Osteoblast (primary cell): Measurements from ENCODE around the gene DAZ1. TPM values are rescaled to one million over a fixed set of nuclear protein-coding genes. Genes with fewer than 3 reads are reported as not detected.
"Not testable (repeated sequence)": the region's sequence is repeated elsewhere in the genome, so short reads cannot be mapped to it uniquely, and the experiment has no call there.

ENCODE experiments used
- DNase-seq: peaks from one replicate; pipeline ENCODE4 v3.0.0; 2011; ENCODE audit warnings: low spot score, mixed read lengths; ENCODE audit not compliant: insufficient read length; ENCODE audit errors: missing footprints
- H2AFZ ChIP-seq: 2 replicates; pipeline ENCODE4 v1.6.0; 2011; ENCODE audit warnings: mild to moderate bottlenecking, low read length
- H3K27ac ChIP-seq: 2 replicates; pipeline ENCODE4 v1.5.1; 2011; ENCODE audit warnings: mild to moderate bottlenecking, low read depth, low read length, moderate library complexity
- H3K27me3 ChIP-seq: 2 replicates; pipeline ENCODE4 v1.6.0; 2012; ENCODE audit warnings: mild to moderate bottlenecking, control low read depth, inconsistent platforms, low read length, moderate library complexity; ENCODE audit not compliant: insufficient read depth
- H3K36me3 ChIP-seq: 2 replicates; pipeline ENCODE4 v1.5.1; 2011; ENCODE audit warnings: mild to moderate bottlenecking, low read length, control low read depth, moderate library complexity; ENCODE audit not compliant: insufficient read depth
- H3K4me1 ChIP-seq: 2 replicates; pipeline ENCODE4 v1.5.1; 2011; ENCODE audit warnings: mild to moderate bottlenecking, low read length, control low read depth, moderate library complexity; ENCODE audit not compliant: insufficient read depth
- H3K4me2 ChIP-seq: 2 replicates; pipeline ENCODE4 v1.6.0; 2011; ENCODE audit warnings: mild to moderate bottlenecking, low read length; ENCODE audit not compliant: insufficient read depth
- H3K4me3 ChIP-seq: fragments of 200-600 bp; sonication (generic); 3 replicates; pipeline ENCODE4 v1.5.1; 2012; ENCODE audit warnings: mild to moderate bottlenecking, low read length, inconsistent platforms; ENCODE audit not compliant: insufficient read depth
- H3K79me2 ChIP-seq: 2 replicates; pipeline ENCODE4 v1.6.0; 2012; ENCODE audit warnings: mild to moderate bottlenecking, low read length, control low read depth, inconsistent platforms; ENCODE audit not compliant: insufficient read depth
- H3K9me3 ChIP-seq: 2 replicates; pipeline ENCODE4 v1.5.1; 2011; ENCODE audit warnings: low read depth, low read length, control low read depth
- H4K20me1 ChIP-seq: 2 replicates; pipeline ENCODE4 v1.6.0; 2012; ENCODE audit warnings: mild to moderate bottlenecking, low read length, control low read depth; ENCODE audit not compliant: insufficient read depth
- total RNA-seq: library from RNA; depleted of rRNA; stranded (reverse); fragments of >200 nt; gene quantifications from 2 replicates; pipeline ENCODE4 v1.2.3, GENCODE V29; 2012

The DAZ1 gene
- total RNA-seq, result not detected in 2 replicates

GRCh38 chrY:23198908-23199307 is at the start of gene DAZ1:
DAZ1 (minus strand) TSS chrY:23199008; CDS start chrY:23198800, 208 bp downstream.
- not testable (repeated sequence) for H3K27me3 ChIP-seq, DNase-seq, H3K4me1 ChIP-seq, H3K4me3 ChIP-seq, H3K4me2 ChIP-seq, H4K20me1 ChIP-seq, H3K36me3 ChIP-seq, H2AFZ ChIP-seq, H3K79me2 ChIP-seq, H3K27ac ChIP-seq, H3K9me3 ChIP-seq

GRCh38 chrY:23219233-23219632 is 20.4 kb upstream of the DAZ1 start, which contains the start of gene DAZ2:
DAZ2 (plus strand) TSS chrY:23219533; CDS start chrY:23219741, 208 bp downstream.
- not testable (repeated sequence) for DNase-seq, H3K36me3 ChIP-seq, H3K27ac ChIP-seq, H3K4me2 ChIP-seq, H3K79me2 ChIP-seq, H2AFZ ChIP-seq, H4K20me1 ChIP-seq, H3K4me3 ChIP-seq, H3K9me3 ChIP-seq, H3K27me3 ChIP-seq, H3K4me1 ChIP-seq

- not testable (repeated sequence) for DNase-seq, H2AFZ ChIP-seq
Measured at GRCh38 chrY:23210681-23211080, 11.9 kb upstream of the DAZ1 start.

GRCh38 chrY:23209802-23210495 is 11.1 kb upstream of the DAZ1 start:
- not testable (repeated sequence) for H3K9me3 ChIP-seq, H3K36me3 ChIP-seq, H3K27ac ChIP-seq, H4K20me1 ChIP-seq, H3K4me3 ChIP-seq, DNase-seq, H3K27me3 ChIP-seq, H3K4me2 ChIP-seq, H2AFZ ChIP-seq, H3K4me1 ChIP-seq, H3K79me2 ChIP-seq

More at GRCh38 chrY:23210681-23211080, 11.9 kb upstream of the DAZ1 start:
- not testable (repeated sequence) for H3K4me3 ChIP-seq, H3K36me3 ChIP-seq, H3K27me3 ChIP-seq, H3K9me3 ChIP-seq, H3K4me2 ChIP-seq, H4K20me1 ChIP-seq, H3K4me1 ChIP-seq, H3K27ac ChIP-seq, H3K79me2 ChIP-seq

- H3K27me3 ChIP-seq, H3K9me3 ChIP-seq, H4K20me1 ChIP-seq, H2AFZ ChIP-seq, H3K4me2 ChIP-seq, DNase-seq, H3K79me2 ChIP-seq, H3K4me1 ChIP-seq, H3K4me3 ChIP-seq, H3K36me3 ChIP-seq, H3K27ac ChIP-seq: not testable (repeated sequence)
Measured at GRCh38 chrY:23207455-23207854, 8.6 kb upstream of the DAZ1 start.

Other genes starting within 250 kb of the DAZ1 start
- not detected in 2 replicates for gene BPY2, start 214.7 kb downstream of the DAZ1 start, total RNA-seq
- not detected in 2 replicates for gene DAZ2, start 20.5 kb upstream of the DAZ1 start, total RNA-seq